ENCODE data around the gene COX6A1. TPM values are rescaled to one million over a fixed set of nuclear protein-coding genes. Genes with fewer than 3 reads are reported as not detected.
"Not testable (repeated sequence)": the region's sequence is repeated elsewhere in the genome, so short reads cannot be mapped to it uniquely, and the experiment has no call there.

Gene COX6A1
- total and polyA plus RNA-seq, 8 donors = 86.4 to 1,200 (median 672) TPM

- peak overlapping the region in 1 of 5 donors; percentile 91 for H3K27ac ChIP-seq
- peaks cover 14 to 36% (median 26%) of the 10 kb centered on the region in 4 donors for H3K4me1 ChIP-seq
- peak overlapping the region in 2 of 4 donors; percentile 92 to 98 for H3K4me3 ChIP-seq
- no peaks in the 10 kb centered on the region for H3K9me3 ChIP-seq
- TF ChIP-seq EP300 (IDR thresholded peaks at IDR 0.05) (no peak), CTCF (IDR thresholded peaks at IDR 0.05) (peak in 5 of 7 experiments; percentile 26 to 70 (median 39))
- DNase-seq = peak; percentile 45 to 91
- intact Hi-C loops (cut with DNase I; ENCODE audit: low total_unique reads) = no loop called here
- 6 to 11% (median 10%) methylated on average over 5 to 6 of the region's 6 CpGs for WGBS, 5 donors
- peaks cover 22 to 51% (median 45%) of the 10 kb centered on the region in 4 donors for H3K36me3 ChIP-seq
- no peaks in the 10 kb centered on the region for H3K27me3 ChIP-seq
Observed at GRCh38 chr12:120439646-120440247, 1.8 kb downstream of the COX6A1 start.

GRCh38 chr12:120444676-120445075 lies 6.8 kb downstream of the COX6A1 start:
- no peak for DNase-seq
- Histone ChIP-seq H3K27ac (no peak overlapping the region), H3K4me1 (peaks cover 22 to 51% (median 42%) of the 10 kb centered on the region in 4 donors), H3K27me3 (no peaks in the 10 kb centered on the region), H3K36me3 (peaks cover 22 to 60% (median 53%) of the 10 kb centered on the region in 4 donors), H3K9me3 (no peaks in the 10 kb centered on the region), H3K4me3 (no peak overlapping the region)
- WGBS, 5 donors = 82 to 89% (median 84%) methylated on average over 2 of the region's 2 CpGs
- intact Hi-C loops (cut with DNase I; ENCODE audit: low total_unique reads) = no loop called here
- TF ChIP-seq POLR2AphosphoS5 (IDR thresholded peaks at IDR 0.05) = no peak

- no peaks in the 10 kb centered on the region for H3K27me3 ChIP-seq
- H3K9me3 ChIP-seq = no peaks in the 10 kb centered on the region
- H3K27ac ChIP-seq = peak within 1 kb of the TSS; percentile 89 to 94 (median 93)
- peak; percentile 86 to 96 for DNase-seq
- H3K36me3 ChIP-seq = peaks cover 15 to 58% (median 52%) of the 10 kb centered on the region in 4 donors
- H3K4me1 ChIP-seq = peaks cover 18 to 42% (median 35%) of the 10 kb centered on the region in 4 donors
- intact Hi-C loops (cut with DNase I; ENCODE audit: low total_unique reads) = no loop called here
- H3K4me3 ChIP-seq = peak within 1 kb of the TSS; percentile 85 to 97 (median 92)
- WGBS, 5 donors = 0% methylated on average over 40 to 73 of the region's 73 CpGs
- peak in 1 of 4 donors; percentile 25 for TF ChIP-seq POLR2A (IDR thresholded peaks at IDR 0.05)
- TF ChIP-seq POLR2AphosphoS5 (IDR thresholded peaks at IDR 0.05) = peak; percentile 96 to 99 (median 98)
- TF ChIP-seq EP300 (IDR thresholded peaks at IDR 0.05) = no peak
- peak in 1 of 7 experiments; percentile 8 for TF ChIP-seq CTCF (IDR thresholded peaks at IDR 0.05)
Observed at GRCh38 chr12:120445911-120446843, 8.3 kb downstream of the COX6A1 start, which contains the start of the genes GATC and TRIAP1. Gene GATC, plus strand, starts transcription at chr12:120446444. Its CDS starts 37 bp downstream, at chr12:120446481. Gene TRIAP1, minus strand, starts transcription at chr12:120446384. Its CDS starts 12 bp downstream, at chr12:120446372.

- H3K27me3 ChIP-seq; intact Hi-C loops (cut with DNase I; ENCODE audit: low total_unique reads); H3K9me3 ChIP-seq; DNase-seq: not testable (repeated sequence)
- peak overlapping the region; percentile 85 to 97 (median 92) for H3K4me3 ChIP-seq
- WGBS, 5 donors = 2 to 9% (median 4%) methylated on average over 12 to 17 of the region's 17 CpGs
- H3K36me3 ChIP-seq = peaks cover 15 to 53% (median 49%) of the 10 kb centered on the region in 4 donors
- H3K4me1 ChIP-seq = peaks cover 18 to 42% (median 35%) of the 10 kb centered on the region in 4 donors
- H3K27ac ChIP-seq = peak overlapping the region; percentile 89 to 94 (median 93)
Observed at GRCh38 chr12:120446844-120447178, 8.9 kb downstream of the COX6A1 start.

- intact Hi-C loops (cut with DNase I; ENCODE audit: low total_unique reads) = no loop called here
- TF ChIP-seq POLR2A (IDR thresholded peaks at IDR 0.05) (no peak), CTCF (IDR thresholded peaks at IDR 0.05) (no peak), EP300 (IDR thresholded peaks at IDR 0.05) (no peak), POLR2AphosphoS5 (IDR thresholded peaks at IDR 0.05) (no peak)
- WGBS, 5 donors = 92 to 96% (median 94%) methylated on average over 4 of the region's 4 CpGs
- Histone ChIP-seq H3K4me1 (peaks cover 18 to 49% (median 37%) of the 10 kb centered on the region in 4 donors), H3K4me3 (peak overlapping the region in 1 of 4 donors; percentile 85), H3K36me3 (peaks cover 7 to 52% (median 49%) of the 10 kb centered on the region in 4 donors), H3K27ac (no peak overlapping the region), H3K27me3 (no peaks in the 10 kb centered on the region), H3K9me3 (no peaks in the 10 kb centered on the region)
- no peak for DNase-seq
Observed at GRCh38 chr12:120447992-120448391, 10.1 kb downstream of the COX6A1 start.

- intact Hi-C loops (cut with DNase I; ENCODE audit: low total_unique reads); H3K9me3 ChIP-seq; H3K27me3 ChIP-seq; H3K4me3 ChIP-seq; DNase-seq: not testable (repeated sequence)
- WGBS, 5 donors = 83 to 90% (median 89%) methylated on average over 5 of the region's 5 CpGs
- peak overlapping the region in 1 of 5 donors; percentile 4 for H3K27ac ChIP-seq
- H3K36me3 ChIP-seq = peaks cover 7 to 80% (median 71%) of the 10 kb centered on the region in 4 donors
- H3K4me1 ChIP-seq = peaks cover 4 to 28% (median 16%) of the 10 kb centered on the region in 4 donors
Observed at GRCh38 chr12:120452524-120452923, 14.6 kb downstream of the COX6A1 start.

All from stomach (tissue), 9 donors.